ENCODE measurements around the gene RETN.

Gene RETN

GRCh38 chr19:7709932-7710460, 41.1 kb downstream of the RETN start:
- Histone ChIP-seq H3K4me1 (ENCODE audit: low read depth, poor library complexity, severe bottlenecking) (no peaks in the 10 kb centered on the region), H3K9ac (no peak overlapping the region), H3K36me3 (ENCODE audit: insufficient read depth) (no peaks in the 10 kb centered on the region), H3K27me3 (ENCODE audit: insufficient read depth, low read depth) (peaks cover 34% of the 10 kb centered on the region; the same call in 1 of the 2 replicates), H3K4me3 (IDR thresholded peaks at IDR 0.05; ENCODE audit: insufficient read depth, low read depth, low read length) (no peak overlapping the region), H3K79me2 (ENCODE audit: insufficient read depth, low read depth) (no peaks in the 10 kb centered on the region), H4K20me1 (ENCODE audit: insufficient read depth) (no peaks in the 10 kb centered on the region), H2AFZ (ENCODE audit: low read depth) (no peak overlapping the region), H3K4me2 (no peak overlapping the region), H3K27ac (no peak overlapping the region)
- TF ChIP-seq CTCF (conservative IDR thresholded peaks at IDR 0.05; ENCODE audit: low read depth, low read length) = no peak

GRCh38 chr19:7710616-7711015, 41.8 kb downstream of the RETN start:
- no peak overlapping the region for H3K27ac ChIP-seq
- TF ChIP-seq CTCF (conservative IDR thresholded peaks at IDR 0.05; ENCODE audit: low read depth, low read length) = no peak
- no peak overlapping the region for H2AFZ ChIP-seq (ENCODE audit: low read depth)
- no peak overlapping the region for H3K4me3 ChIP-seq (IDR thresholded peaks at IDR 0.05; ENCODE audit: insufficient read depth, low read depth, low read length)
- H3K27me3 ChIP-seq (ENCODE audit: insufficient read depth, low read depth) = peaks cover 34% of the 10 kb centered on the region; the same call in 1 of the 2 replicates
- no peaks in the 10 kb centered on the region for H4K20me1 ChIP-seq (ENCODE audit: insufficient read depth)
- H3K36me3 ChIP-seq (ENCODE audit: insufficient read depth) = no peaks in the 10 kb centered on the region
- H3K4me1 ChIP-seq (ENCODE audit: low read depth, poor library complexity, severe bottlenecking) = no peaks in the 10 kb centered on the region
- no peaks in the 10 kb centered on the region for H3K79me2 ChIP-seq (ENCODE audit: insufficient read depth, low read depth)
- H3K9ac ChIP-seq = no peak overlapping the region
- no peak overlapping the region for H3K4me2 ChIP-seq

GRCh38 chr19:7715671-7716070, 46.8 kb downstream of the RETN start:
- peaks cover 24% of the 10 kb centered on the region for H3K27me3 ChIP-seq (ENCODE audit: insufficient read depth, low read depth)
- H4K20me1 ChIP-seq (ENCODE audit: insufficient read depth) = no peaks in the 10 kb centered on the region
- no peak overlapping the region for H3K4me2 ChIP-seq
- H3K79me2 ChIP-seq (ENCODE audit: insufficient read depth, low read depth) = no peaks in the 10 kb centered on the region
- no peak for TF ChIP-seq CTCF (conservative IDR thresholded peaks at IDR 0.05; ENCODE audit: low read depth, low read length)
- no peak overlapping the region for H3K27ac ChIP-seq
- H3K4me1 ChIP-seq (ENCODE audit: low read depth, poor library complexity, severe bottlenecking) = no peaks in the 10 kb centered on the region
- no peak overlapping the region for H3K4me3 ChIP-seq (IDR thresholded peaks at IDR 0.05; ENCODE audit: insufficient read depth, low read depth, low read length)
- H3K36me3 ChIP-seq (ENCODE audit: insufficient read depth) = no peaks in the 10 kb centered on the region
- H3K9ac ChIP-seq = no peak overlapping the region
- H2AFZ ChIP-seq (ENCODE audit: low read depth) = no peak overlapping the region

- Histone ChIP-seq H3K4me3 (IDR thresholded peaks at IDR 0.05; ENCODE audit: insufficient read depth, low read depth, low read length) (no peak overlapping the region), H3K79me2 (ENCODE audit: insufficient read depth, low read depth) (no peaks in the 10 kb centered on the region), H3K4me1 (ENCODE audit: low read depth, poor library complexity, severe bottlenecking) (no peaks in the 10 kb centered on the region), H3K36me3 (ENCODE audit: insufficient read depth) (no peaks in the 10 kb centered on the region), H3K27me3 (ENCODE audit: insufficient read depth, low read depth) (peaks cover 27% of the 10 kb centered on the region), H2AFZ (ENCODE audit: low read depth) (no peak overlapping the region), H4K20me1 (ENCODE audit: insufficient read depth) (no peaks in the 10 kb centered on the region), H3K27ac (no peak overlapping the region), H3K9ac (no peak overlapping the region), H3K4me2 (no peak overlapping the region)
- TF ChIP-seq CTCF (conservative IDR thresholded peaks at IDR 0.05; ENCODE audit: low read depth, low read length) = no peak
Measured at GRCh38 chr19:7716762-7717161, 47.9 kb downstream of the RETN start.

All from KMS-11 (cell line).